Measurements from ENCODE around the gene P2RX4. TPM values are rescaled to one million over a fixed set of nuclear protein-coding genes. Genes with fewer than 3 reads are reported as not detected.

Gene P2RX4
- total RNA-seq, 2 experiments from 2014 or later = 117 to 125 TPM

DNA sequence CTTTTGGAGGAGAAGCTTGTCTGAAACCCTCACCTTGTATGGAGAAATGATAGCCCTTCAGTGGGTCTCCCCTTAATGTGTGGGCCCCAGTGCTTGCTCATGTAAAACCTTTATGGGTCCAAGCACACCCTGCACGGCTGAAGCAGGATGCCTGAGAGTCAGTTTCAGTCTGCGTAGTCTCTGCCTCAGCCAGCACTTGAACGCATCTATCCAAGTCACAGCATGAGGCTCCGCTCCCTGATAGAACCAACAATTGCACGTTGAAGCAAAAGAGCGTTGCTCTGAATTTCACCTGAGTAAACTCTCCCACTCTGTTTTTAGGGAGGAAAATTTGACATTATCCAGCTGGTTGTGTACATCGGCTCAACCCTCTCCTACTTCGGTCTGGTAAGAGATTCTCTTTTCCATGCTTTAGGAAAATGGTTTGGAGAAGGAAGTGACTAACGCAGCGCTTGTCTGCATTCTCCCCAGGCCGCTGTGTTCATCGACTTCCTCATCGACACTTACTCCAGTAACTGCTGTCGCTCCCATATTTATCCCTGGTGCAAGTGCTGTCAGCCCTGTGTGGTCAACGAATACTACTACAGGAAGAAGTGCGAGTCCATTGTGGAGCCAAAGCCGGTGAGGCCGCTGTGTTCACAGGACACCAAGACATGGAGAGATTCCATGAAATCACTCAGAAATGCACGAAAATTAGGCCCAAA is 33.0 kb upstream of the P2RX4 start:
- H3K27me3 Mint-ChIP-seq = no peaks in the 10 kb centered on the region
- peaks cover 6% of the 10 kb centered on the region for H3K9me3 Mint-ChIP-seq
- peaks cover 3% of the 10 kb centered on the region for H3K4me1 Mint-ChIP-seq
- no peak for DNase-seq
- ChIA-PET POLR2A (no interaction called here), CTCF (no interaction called here)
- H3K27ac Mint-ChIP-seq = no peak overlapping the region
- peaks cover 59% of the 10 kb centered on the region for H3K36me3 Mint-ChIP-seq (ENCODE audit: low read depth)
- no peak overlapping the region for H3K4me3 Mint-ChIP-seq

DNA sequence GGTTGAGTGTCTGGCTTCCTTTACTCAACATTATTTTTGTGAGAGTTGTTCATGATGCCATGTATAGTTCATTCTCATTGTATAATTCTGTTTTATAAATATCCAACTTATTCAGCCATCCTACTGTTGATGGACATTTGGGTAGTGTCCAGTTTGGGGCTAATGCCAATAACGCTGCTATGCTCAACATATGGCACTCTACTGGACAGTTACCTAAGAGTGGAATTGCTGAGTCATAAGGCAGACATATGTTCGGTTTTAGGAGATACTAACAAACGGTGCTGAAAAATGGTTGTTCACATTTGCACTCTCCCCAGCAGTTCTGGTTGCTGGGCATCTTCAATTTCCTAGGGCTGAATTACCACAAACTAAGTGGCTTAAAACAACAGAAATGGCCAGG is 28.7 kb upstream of the P2RX4 start:
- ChIA-PET POLR2A (no interaction called here), CTCF (interaction anchor here (1.7 kb wide), 1 partner anchor 49 kb away, joined by 6 read pairs; no protein-coding TSS in a partner anchor)
- Mint-ChIP-seq H3K9me3 (peaks cover 8% of the 10 kb centered on the region), H3K4me3 (no peak overlapping the region), H3K4me1 (peaks cover 6% of the 10 kb centered on the region), H3K27me3 (no peaks in the 10 kb centered on the region), H3K36me3 (ENCODE audit: low read depth) (peaks cover 66% of the 10 kb centered on the region), H3K27ac (no peak overlapping the region)
- no peak for DNase-seq

GRCh38 chr12:121182222-121182893 is 27.6 kb upstream of the P2RX4 start:
- no peak for DNase-seq
- CTCF ChIA-PET = interaction anchor here (1.7 kb wide), 1 partner anchor 48 kb away, joined by 6 read pairs; no protein-coding TSS in a partner anchor
- peaks cover 8% of the 10 kb centered on the region for H3K9me3 Mint-ChIP-seq
- POLR2A ChIA-PET = no interaction called here
- H3K4me3 Mint-ChIP-seq = no peak overlapping the region
- no peak overlapping the region for H3K27ac Mint-ChIP-seq
- H3K36me3 Mint-ChIP-seq (ENCODE audit: low read depth) = peaks cover 58% of the 10 kb centered on the region
- peaks cover 6% of the 10 kb centered on the region for H3K4me1 Mint-ChIP-seq
- no peaks in the 10 kb centered on the region for H3K27me3 Mint-ChIP-seq

DNA sequence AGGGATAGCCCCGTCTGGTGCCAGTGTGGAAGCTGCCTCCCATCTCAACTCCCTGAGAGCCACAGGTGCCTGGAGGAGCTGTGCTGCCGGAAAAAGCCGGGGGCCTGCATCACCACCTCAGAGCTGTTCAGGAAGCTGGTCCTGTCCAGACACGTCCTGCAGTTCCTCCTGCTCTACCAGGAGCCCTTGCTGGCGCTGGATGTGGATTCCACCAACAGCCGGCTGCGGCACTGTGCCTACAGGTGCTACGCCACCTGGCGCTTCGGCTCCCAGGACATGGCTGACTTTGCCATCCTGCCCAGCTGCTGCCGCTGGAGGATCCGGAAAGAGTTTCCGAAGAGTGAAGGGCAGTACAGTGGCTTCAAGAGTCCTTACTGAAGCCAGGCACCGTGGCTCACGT is 25.5 kb upstream of the P2RX4 start:
- peaks cover 8% of the 10 kb centered on the region for H3K9me3 Mint-ChIP-seq
- DNase-seq = no peak
- POLR2A ChIA-PET = interaction anchor here (0.7 kb wide), 1 partner anchor 123 kb away, joined by 3 read pairs; no protein-coding TSS in a partner anchor
- H3K4me1 Mint-ChIP-seq = peaks cover 6% of the 10 kb centered on the region
- peaks cover 57% of the 10 kb centered on the region for H3K36me3 Mint-ChIP-seq (ENCODE audit: low read depth)
- H3K27ac Mint-ChIP-seq = no peak overlapping the region
- CTCF ChIA-PET = no interaction called here
- no peaks in the 10 kb centered on the region for H3K27me3 Mint-ChIP-seq
- H3K4me3 Mint-ChIP-seq = no peak overlapping the region

- CTCF ChIA-PET = no interaction called here
- Mint-ChIP-seq H3K4me1 (peaks cover 6% of the 10 kb centered on the region), H3K27ac (no peak overlapping the region), H3K4me3 (no peak overlapping the region), H3K27me3 (no peaks in the 10 kb centered on the region), H3K36me3 (ENCODE audit: low read depth) (peaks cover 51% of the 10 kb centered on the region), H3K9me3 (peaks cover 8% of the 10 kb centered on the region)
- POLR2A ChIA-PET = interaction anchor here (0.7 kb wide), 1 partner anchor 124 kb away, joined by 3 read pairs; no protein-coding TSS in a partner anchor
- DNase-seq = no peak
Measured at GRCh38 chr12:121184984-121185889, 24.7 kb upstream of the P2RX4 start.

DNA sequence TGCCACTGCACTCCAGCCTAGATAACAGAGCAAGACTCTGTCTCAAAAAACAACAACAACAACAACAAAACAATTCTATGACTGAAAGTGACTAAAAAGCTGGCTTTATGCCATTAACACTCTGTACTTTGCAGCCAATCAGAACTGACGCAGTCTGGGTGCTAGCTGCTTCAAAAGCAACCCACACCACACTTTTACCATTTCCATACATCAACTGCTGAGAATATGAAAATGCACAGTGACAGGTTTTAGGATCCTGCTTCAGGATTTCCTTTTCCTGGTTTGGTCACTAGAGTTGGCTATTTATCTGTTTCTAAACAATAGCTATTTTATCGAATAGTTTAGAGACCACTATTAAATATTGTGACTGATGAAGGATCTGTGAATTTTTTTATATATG is 23.1 kb upstream of the P2RX4 start:
- peaks cover 45% of the 10 kb centered on the region for H3K36me3 Mint-ChIP-seq (ENCODE audit: low read depth)
- CTCF ChIA-PET = interaction anchor here (0.6 to 0.7 kb wide), 2 partner anchors 8 to 15 kb away, joined by 3 read pairs; no protein-coding TSS in a partner anchor
- peaks cover 6% of the 10 kb centered on the region for H3K4me1 Mint-ChIP-seq
- H3K9me3 Mint-ChIP-seq = peaks cover 4% of the 10 kb centered on the region
- no peaks in the 10 kb centered on the region for H3K27me3 Mint-ChIP-seq
- no peak for DNase-seq
- no peak overlapping the region for H3K27ac Mint-ChIP-seq
- POLR2A ChIA-PET = interaction anchor here (1.3 kb wide), 1 partner anchor 63 kb away, joined by 3 read pairs; no protein-coding TSS in a partner anchor
- H3K4me3 Mint-ChIP-seq = no peak overlapping the region

GRCh38 chr12:121187501-121187900 is 22.4 kb upstream of the P2RX4 start:
- ChIA-PET POLR2A (interaction anchor here (1.3 kb wide), 1 partner anchor 62 kb away, joined by 3 read pairs; no protein-coding TSS in a partner anchor), CTCF (interaction anchor here (0.6 to 0.7 kb wide), 2 partner anchors 9 to 16 kb away, joined by 3 read pairs; no protein-coding TSS in a partner anchor)
- no peak overlapping the region for H3K27ac Mint-ChIP-seq
- H3K36me3 Mint-ChIP-seq (ENCODE audit: low read depth) = peaks cover 38% of the 10 kb centered on the region
- no peaks in the 10 kb centered on the region for H3K27me3 Mint-ChIP-seq
- H3K9me3 Mint-ChIP-seq = no peaks in the 10 kb centered on the region
- no peaks in the 10 kb centered on the region for H3K4me1 Mint-ChIP-seq
- DNase-seq = no peak
- H3K4me3 Mint-ChIP-seq = no peak overlapping the region

- Mint-ChIP-seq H3K4me3 (no peak overlapping the region), H3K9me3 (no peaks in the 10 kb centered on the region), H3K36me3 (ENCODE audit: low read depth) (peaks cover 37% of the 10 kb centered on the region), H3K4me1 (no peaks in the 10 kb centered on the region), H3K27ac (no peak overlapping the region), H3K27me3 (no peaks in the 10 kb centered on the region)
- DNase-seq = no peak
- POLR2A ChIA-PET = no interaction called here
- CTCF ChIA-PET = no interaction called here
Measured at GRCh38 chr12:121188227-121188626, 21.7 kb upstream of the P2RX4 start.

- POLR2A ChIA-PET = interaction anchor here (0.8 kb wide), 1 partner anchor 22 kb away, joined by 3 read pairs; no protein-coding TSS in a partner anchor
- Mint-ChIP-seq H3K36me3 (ENCODE audit: low read depth) (peaks cover 31% of the 10 kb centered on the region), H3K4me1 (no peaks in the 10 kb centered on the region), H3K4me3 (no peak overlapping the region), H3K9me3 (no peaks in the 10 kb centered on the region), H3K27me3 (no peaks in the 10 kb centered on the region), H3K27ac (no peak overlapping the region)
- CTCF ChIA-PET = no interaction called here
- DNase-seq = no peak
Measured at GRCh38 chr12:121189131-121189530, 20.8 kb upstream of the P2RX4 start.

- CTCF ChIA-PET = no interaction called here
- Mint-ChIP-seq H3K4me1 (no peaks in the 10 kb centered on the region), H3K36me3 (ENCODE audit: low read depth) (peaks cover 26% of the 10 kb centered on the region), H3K4me3 (no peak overlapping the region), H3K27me3 (no peaks in the 10 kb centered on the region), H3K9me3 (no peaks in the 10 kb centered on the region), H3K27ac (no peak overlapping the region)
- POLR2A ChIA-PET = no interaction called here
- DNase-seq = no peak
Measured at GRCh38 chr12:121189619-121190155, 20.2 kb upstream of the P2RX4 start.

- no peaks in the 10 kb centered on the region for H3K9me3 Mint-ChIP-seq
- ChIA-PET CTCF (no interaction called here), POLR2A (no interaction called here)
- no peak overlapping the region for H3K27ac Mint-ChIP-seq
- H3K4me1 Mint-ChIP-seq = no peaks in the 10 kb centered on the region
- H3K4me3 Mint-ChIP-seq = no peak overlapping the region
- H3K36me3 Mint-ChIP-seq (ENCODE audit: low read depth) = peaks cover 19% of the 10 kb centered on the region
- no peak for DNase-seq
- no peaks in the 10 kb centered on the region for H3K27me3 Mint-ChIP-seq
Measured at GRCh38 chr12:121190523-121191031, 19.4 kb upstream of the P2RX4 start.

DNA sequence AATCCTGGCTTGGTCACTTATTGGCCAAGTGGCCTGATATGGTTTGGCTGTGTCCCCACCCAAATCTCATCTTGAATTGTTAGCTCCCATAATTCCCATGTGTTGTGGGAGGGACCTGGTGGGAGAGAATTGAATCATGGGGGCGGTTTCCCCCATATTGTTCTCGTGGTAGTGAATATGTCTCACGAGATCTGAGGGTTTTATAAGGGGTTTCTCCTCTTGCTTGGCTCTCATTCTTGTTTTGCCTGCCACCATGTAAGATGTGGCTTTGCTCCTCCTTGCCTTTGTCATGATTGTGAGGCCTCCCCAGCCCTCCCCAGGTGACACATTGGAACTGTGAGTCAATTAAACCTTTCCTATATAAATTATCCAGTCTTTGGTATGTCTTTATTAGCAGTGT is 18.8 kb upstream of the P2RX4 start:
- H3K27ac Mint-ChIP-seq = no peak overlapping the region
- no peaks in the 10 kb centered on the region for H3K9me3 Mint-ChIP-seq
- no peak for DNase-seq
- peaks cover 14% of the 10 kb centered on the region for H3K36me3 Mint-ChIP-seq (ENCODE audit: low read depth)
- no peak overlapping the region for H3K4me3 Mint-ChIP-seq
- no peaks in the 10 kb centered on the region for H3K27me3 Mint-ChIP-seq
- H3K4me1 Mint-ChIP-seq = no peaks in the 10 kb centered on the region
- ChIA-PET POLR2A (no interaction called here), CTCF (no interaction called here)
